GM23338 (cell line): Measurements from ENCODE around the gene PAK1IP1.

Experiments
- CREB1 ChIP-seq: fragments of 250-450 bp; sonication (Bioruptor Pico); IDR thresholded peaks from 2 replicates; pipeline ENCODE4 v1.5.0; 2020; ENCODE audit warnings: low read depth, mild to moderate bottlenecking, moderate library complexity
- EZH2 ChIP-seq: fragments of 200-600 bp; sonication (generic); IDR thresholded peaks from one replicate; pipeline ENCODE4 v1.8.0; 2017; ENCODE audit warnings: antibody characterized with exemption, mild to moderate bottlenecking, low read depth; ENCODE audit not compliant: unreplicated experiment
- JUNB ChIP-seq: IDR thresholded peaks from one replicate; pipeline ENCODE4 v1.6.1; 2016; ENCODE audit warnings: antibody characterized with exemption; ENCODE audit not compliant: unreplicated experiment
- POLR2AphosphoS5 ChIP-seq: IDR thresholded peaks from 2 replicates; pipeline ENCODE4 v1.6.1; 2016; ENCODE audit warnings: antibody characterized with exemption, low read depth
- TF ChIP-seq, protein P1 (sequence below), 2 experiments: fragments of 200-600 bp in 1 of 2; sonication (generic) in 1 of 2; conservative IDR thresholded peaks; 2 replicates each; pipeline versions ENCODE4 v1.5.1 to v1.6.1; 2016 to 2017; ENCODE audit warnings: antibody characterized with exemption in 2 of 2, low read depth in 2 of 2, mild to moderate bottlenecking in 2 of 2, moderate library complexity in 1 of 2
- TF ChIP-seq, protein P2 (sequence below): IDR thresholded peaks from one replicate; pipeline ENCODE4 v1.6.1; 2018; ENCODE audit warnings: antibody characterized with exemption; ENCODE audit not compliant: unreplicated experiment

DNA sequence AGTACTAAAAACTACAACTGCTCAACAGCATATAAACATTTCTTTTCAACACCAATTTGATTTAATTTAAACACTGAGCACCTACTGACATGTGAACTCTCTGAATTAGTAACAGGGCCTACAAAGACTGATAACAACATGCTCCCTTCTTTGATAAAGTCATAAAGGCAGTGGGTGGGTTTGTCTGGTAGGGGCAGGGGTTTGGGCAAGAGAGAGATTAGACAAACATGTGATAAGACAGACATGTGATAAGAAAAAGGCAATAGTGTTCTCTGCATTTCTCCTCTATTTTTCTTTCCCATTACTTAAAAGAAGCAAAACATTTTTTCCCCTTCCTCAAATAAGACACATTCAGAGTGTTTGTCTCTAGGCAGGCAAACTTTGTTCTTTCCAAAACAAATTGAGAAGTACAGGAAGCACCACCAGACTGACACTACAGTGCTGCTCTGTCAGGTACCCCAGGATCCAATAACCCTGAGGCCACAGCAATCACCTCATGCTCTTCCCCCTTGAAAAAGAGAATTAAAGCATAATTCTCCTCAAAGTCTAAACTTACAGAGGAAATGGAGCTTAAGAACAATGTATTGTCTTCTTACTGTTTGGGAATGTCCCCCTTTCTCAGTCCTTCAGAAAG lies 12.3 kb upstream of the PAK1IP1 start:
- TF ChIP-seq, protein P1, sequence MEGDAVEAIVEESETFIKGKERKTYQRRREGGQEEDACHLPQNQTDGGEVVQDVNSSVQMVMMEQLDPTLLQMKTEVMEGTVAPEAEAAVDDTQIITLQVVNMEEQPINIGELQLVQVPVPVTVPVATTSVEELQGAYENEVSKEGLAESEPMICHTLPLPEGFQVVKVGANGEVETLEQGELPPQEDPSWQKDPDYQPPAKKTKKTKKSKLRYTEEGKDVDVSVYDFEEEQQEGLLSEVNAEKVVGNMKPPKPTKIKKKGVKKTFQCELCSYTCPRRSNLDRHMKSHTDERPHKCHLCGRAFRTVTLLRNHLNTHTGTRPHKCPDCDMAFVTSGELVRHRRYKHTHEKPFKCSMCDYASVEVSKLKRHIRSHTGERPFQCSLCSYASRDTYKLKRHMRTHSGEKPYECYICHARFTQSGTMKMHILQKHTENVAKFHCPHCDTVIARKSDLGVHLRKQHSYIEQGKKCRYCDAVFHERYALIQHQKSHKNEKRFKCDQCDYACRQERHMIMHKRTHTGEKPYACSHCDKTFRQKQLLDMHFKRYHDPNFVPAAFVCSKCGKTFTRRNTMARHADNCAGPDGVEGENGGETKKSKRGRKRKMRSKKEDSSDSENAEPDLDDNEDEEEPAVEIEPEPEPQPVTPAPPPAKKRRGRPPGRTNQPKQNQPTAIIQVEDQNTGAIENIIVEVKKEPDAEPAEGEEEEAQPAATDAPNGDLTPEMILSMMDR (conservative IDR thresholded peaks at IDR 0.05; ENCODE audit: low read depth in 2 of 2): no peak
- TF ChIP-seq POLR2AphosphoS5: no peak
- TF ChIP-seq, protein P2, sequence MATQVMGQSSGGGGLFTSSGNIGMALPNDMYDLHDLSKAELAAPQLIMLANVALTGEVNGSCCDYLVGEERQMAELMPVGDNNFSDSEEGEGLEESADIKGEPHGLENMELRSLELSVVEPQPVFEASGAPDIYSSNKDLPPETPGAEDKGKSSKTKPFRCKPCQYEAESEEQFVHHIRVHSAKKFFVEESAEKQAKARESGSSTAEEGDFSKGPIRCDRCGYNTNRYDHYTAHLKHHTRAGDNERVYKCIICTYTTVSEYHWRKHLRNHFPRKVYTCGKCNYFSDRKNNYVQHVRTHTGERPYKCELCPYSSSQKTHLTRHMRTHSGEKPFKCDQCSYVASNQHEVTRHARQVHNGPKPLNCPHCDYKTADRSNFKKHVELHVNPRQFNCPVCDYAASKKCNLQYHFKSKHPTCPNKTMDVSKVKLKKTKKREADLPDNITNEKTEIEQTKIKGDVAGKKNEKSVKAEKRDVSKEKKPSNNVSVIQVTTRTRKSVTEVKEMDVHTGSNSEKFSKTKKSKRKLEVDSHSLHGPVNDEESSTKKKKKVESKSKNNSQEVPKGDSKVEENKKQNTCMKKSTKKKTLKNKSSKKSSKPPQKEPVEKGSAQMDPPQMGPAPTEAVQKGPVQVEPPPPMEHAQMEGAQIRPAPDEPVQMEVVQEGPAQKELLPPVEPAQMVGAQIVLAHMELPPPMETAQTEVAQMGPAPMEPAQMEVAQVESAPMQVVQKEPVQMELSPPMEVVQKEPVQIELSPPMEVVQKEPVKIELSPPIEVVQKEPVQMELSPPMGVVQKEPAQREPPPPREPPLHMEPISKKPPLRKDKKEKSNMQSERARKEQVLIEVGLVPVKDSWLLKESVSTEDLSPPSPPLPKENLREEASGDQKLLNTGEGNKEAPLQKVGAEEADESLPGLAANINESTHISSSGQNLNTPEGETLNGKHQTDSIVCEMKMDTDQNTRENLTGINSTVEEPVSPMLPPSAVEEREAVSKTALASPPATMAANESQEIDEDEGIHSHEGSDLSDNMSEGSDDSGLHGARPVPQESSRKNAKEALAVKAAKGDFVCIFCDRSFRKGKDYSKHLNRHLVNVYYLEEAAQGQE: no peak
- TF ChIP-seq CREB1: no peak
- no peak for TF ChIP-seq EZH2
- TF ChIP-seq JUNB: no peak
